ENCODE data around the gene PLEKHG3.

Gene PLEKHG3

GRCh38 chr14:64707661-64708060 lies 3.4 kb downstream of the PLEKHG3 start:
- no peak for DNase-seq (ENCODE audit: low spot score)

GRCh38 chr14:64708148-64709004 lies 4.2 kb downstream of the PLEKHG3 start:
- DNase-seq (ENCODE audit: low spot score) = no peak

DNA sequence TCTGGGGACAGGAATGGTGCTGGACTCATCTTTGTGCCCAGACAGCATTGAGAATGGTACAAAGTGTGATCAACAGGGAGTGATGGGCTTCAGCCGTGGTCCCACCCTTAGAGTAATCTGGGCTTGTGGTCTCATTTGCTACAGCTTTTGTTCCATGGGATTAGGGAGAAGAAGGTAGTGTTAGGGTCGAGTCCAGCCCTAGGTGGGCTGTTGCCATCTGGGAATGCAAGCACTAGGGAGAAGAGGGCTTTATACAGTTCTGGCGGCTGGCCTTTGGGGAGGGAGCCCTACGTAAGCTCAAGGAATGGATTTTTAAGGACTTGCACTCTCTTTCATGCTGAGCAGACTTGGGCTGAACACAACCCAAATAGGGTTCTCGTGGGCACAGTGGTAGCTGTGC lies 4.9 kb downstream of the PLEKHG3 start:
- DNase-seq (ENCODE audit: low spot score) = no peak

DNA sequence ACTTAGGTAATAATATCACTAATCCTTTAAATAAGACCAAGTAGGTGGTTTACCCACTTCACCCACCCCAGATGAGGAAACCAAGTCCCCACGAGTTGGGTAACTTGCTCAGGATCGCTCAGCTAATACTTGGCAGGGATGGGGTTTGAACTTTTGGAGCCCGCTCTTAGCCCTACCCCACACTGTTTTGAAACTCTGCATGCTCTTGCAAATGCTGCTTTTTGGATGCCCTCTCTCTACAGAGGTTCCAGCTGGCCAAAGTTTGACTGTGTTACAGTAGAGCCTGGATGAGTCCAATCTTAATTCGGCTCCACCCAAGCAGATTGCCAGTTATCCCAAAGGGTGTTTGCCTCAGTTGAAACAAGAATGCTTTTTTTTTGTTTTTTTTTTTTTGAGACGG lies 6.8 kb downstream of the PLEKHG3 start:
- DNase-seq (ENCODE audit: low spot score) = no peak

- DNase-seq (ENCODE audit: low spot score) = no peak
These were observed 9.5 kb downstream of the PLEKHG3 start for GRCh38 chr14:64713677-64714076.

- DNase-seq (ENCODE audit: low spot score) = no peak
These were observed 10.3 kb downstream of the PLEKHG3 start for GRCh38 chr14:64714432-64715025.

DNA sequence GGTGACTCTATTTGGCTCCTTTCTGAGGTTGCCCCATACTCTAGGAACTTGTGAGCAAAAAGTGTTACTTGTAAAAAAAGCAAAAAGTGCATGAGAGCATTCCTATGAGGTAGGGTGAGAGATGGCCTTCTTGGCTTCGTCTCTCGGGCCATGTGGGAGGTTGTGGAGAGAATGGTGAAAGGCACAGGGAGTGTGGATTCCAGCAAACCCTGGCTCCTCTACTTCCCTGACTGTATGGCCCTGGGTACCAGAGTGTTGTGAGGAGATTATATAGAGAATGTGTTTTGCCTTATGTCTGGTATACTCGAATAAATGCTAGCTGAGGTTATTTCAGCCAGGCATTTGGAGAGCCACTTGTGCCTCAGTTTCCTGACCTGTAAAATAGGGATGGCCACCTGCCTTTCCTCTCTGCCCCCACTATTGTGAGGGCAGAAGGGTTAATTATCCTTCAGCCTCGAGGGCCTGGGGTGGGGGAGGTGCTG lies 11.0 kb downstream of the PLEKHG3 start:
- DNase-seq (ENCODE audit: low spot score) = no peak

GRCh38 chr14:64715628-64716412 lies 11.6 kb downstream of the PLEKHG3 start:
- DNase-seq (ENCODE audit: low spot score) = no peak

GRCh38 chr14:64717870-64718269 lies 13.6 kb downstream of the PLEKHG3 start:
- DNase-seq (ENCODE audit: low spot score) = no peak

- DNase-seq (ENCODE audit: low spot score) = no peak
These were observed 14.5 kb downstream of the PLEKHG3 start for GRCh38 chr14:64718762-64719161.

- no peak for DNase-seq (ENCODE audit: low spot score)
These were observed 15.4 kb downstream of the PLEKHG3 start for GRCh38 chr14:64719601-64720000.

DNA sequence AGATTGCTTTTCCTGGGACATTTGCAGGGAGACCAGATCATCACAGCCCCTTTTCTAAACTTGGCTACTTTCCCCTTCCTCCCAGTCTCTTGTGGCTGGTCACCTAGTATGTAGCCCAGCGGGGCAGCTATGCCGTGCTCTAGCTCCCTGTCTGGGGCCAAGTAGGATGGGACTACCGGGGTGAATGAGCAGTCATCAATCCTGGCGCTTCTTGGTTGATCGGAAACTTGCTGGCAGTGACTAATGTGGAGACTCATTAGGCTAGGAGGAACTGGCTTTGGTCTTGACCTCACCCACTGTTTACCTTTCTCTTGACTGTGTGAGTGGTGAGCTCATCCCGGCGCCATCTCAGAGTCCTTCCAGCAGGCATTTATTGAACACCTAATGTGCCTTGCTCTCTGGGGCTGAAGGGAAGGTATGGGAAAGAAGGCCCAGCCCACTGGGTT lies 15.9 kb downstream of the PLEKHG3 start:
- DNase-seq (ENCODE audit: low spot score) = no peak

- DNase-seq (ENCODE audit: low spot score) = no peak
These were observed 17.2 kb downstream of the PLEKHG3 start for GRCh38 chr14:64721391-64721791.

DNA sequence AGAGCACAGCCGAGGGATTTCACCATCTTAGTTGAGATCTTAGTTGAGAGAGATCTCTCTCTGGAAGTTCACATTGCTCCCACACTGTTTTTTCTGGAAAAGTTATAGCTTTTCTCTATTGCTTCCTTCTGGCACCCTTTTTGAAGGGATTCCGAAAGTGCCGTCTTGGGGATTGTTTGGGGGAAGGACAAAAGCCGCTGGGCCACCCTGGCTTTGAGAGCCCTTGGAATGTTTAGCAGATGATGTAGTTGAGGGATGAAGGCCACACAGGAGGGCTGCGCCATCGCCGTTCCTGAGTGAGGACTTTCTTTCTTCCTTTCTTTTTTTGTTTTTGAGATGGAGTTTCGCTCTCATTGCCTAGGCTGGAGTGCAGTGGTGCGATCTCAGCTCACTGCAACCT lies 17.7 kb downstream of the PLEKHG3 start:
- DNase-seq (ENCODE audit: low spot score) = no peak

DNA sequence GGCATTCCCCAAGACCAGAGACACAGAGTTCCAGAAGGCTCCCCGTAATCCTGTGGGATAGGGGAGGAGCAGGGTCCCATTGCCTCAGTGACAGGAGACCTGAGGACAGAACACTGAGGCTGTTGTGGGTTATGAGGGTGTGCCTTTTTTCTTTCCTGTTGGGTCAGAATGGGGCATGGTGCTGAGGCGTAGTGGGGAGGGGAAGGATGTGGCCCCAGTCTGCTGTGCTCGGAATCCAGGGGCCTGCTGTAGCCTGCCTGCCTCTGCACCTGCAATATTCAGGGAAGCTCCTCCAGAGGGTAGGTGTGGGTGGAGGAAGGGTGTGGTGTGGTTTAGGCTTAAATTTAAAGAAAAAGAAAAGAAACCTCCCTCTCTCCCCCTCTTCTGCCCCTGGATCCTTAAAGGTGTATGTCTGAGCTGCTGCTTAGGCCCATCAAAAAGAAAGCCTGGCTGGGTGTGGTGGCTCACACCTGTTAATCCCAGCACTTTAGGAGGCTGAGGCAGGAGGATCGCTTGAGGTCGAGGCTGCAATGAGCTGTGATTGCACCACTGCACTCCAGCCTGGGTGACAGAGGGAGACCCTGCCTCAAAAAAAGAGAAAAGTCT lies 18.7 kb downstream of the PLEKHG3 start:
- DNase-seq (ENCODE audit: low spot score) = no peak

DNA sequence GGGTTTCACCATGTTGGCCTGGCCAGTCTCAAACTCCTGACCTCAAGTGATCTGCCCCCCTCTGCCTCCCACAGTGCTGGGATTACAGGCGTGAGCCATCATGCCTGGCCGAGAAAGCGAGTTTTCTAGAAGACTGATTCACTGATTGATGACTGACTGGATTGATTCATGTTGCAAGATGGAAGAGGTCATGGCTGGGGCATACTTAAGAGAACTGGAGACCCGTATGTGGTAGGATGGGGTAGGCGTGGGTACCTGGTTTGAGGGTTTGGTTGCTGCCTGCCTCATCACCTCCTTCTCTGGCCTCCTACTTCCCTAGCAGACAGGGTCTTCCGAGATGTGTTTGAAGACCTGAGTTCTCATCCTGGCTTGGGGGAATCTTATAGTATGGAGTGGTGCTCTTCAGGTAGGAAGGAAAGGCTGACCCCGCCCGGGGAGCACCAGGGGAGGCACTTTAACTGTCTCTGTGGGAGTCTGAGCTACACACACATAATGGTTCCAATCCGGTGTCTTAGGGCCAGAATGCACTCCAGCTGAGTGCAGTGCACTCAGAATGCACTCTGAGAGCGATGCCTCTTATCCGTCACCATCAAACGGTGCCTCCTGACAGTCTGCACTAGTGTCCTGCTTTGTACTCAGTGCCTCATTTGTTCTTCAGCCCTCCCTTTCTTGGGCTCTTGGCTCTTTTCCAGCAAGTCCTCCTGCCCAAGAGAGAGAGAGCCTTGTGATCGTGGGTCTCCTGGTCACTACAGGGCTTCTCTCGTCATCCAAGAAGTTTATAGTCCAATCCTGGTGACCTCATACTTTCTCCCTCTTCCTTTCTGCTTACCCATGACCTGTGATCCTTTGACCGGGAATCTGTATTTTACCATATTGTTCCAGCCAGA lies 19.7 kb downstream of the PLEKHG3 start:
- no peak for DNase-seq (ENCODE audit: low spot score)

- DNase-seq (ENCODE audit: low spot score) = no peak
These were observed 20.3 kb downstream of the PLEKHG3 start for GRCh38 chr14:64724578-64724930.

GRCh38 chr14:64725261-64725815 lies 21.1 kb downstream of the PLEKHG3 start:
- DNase-seq (ENCODE audit: low spot score) = no peak

DNA sequence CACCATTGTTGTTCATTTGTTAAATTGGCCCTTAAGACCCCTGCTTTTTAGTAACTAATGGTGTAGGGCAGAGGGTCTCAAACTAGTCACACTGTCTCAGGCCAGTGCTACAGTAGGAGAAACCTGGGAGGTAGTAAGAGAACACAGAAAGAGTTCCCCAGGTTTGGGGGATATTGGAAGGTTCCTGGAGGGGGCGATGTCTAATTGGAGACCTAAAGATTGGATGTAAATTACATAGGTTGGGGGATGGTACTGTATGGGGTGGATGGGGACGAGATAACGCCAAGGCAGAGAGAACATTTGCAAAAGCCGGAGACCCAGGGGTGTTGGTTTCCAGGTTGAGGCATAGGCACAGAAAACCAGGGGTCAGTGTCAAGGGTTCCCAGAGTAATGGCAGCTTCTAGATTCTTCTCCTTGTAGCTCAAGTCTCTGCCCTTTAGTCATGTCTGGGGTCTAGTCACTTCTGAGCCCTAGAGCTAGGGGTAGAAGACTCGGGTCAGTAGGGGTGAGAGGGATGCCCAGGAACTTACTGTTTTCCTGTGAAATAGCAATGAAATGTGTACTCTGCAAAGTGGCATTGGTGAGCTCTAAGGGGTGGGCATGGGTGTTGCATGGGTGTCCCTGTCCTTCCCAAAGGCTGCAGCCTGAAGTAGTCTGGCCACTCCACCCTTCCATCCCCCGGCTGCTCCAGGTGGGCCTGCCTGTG lies 21.8 kb downstream of the PLEKHG3 start:
- no peak for DNase-seq (ENCODE audit: low spot score)

DNA sequence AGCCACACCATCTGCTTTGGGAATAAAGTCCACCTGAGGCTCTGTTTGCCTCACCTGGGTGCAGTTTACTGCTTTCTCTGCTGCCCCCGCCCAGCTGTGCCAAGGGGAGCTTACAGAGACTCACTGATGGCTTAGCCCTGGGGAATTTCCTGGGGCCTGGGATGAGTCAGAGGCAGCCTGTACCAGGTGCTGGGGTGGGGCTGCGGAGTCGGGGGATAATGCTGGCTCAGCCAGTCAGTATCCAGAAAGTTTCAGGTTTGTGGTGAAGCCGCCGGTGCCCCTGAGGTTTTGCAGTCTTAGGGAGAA lies 22.3 kb downstream of the PLEKHG3 start:
- no peak for DNase-seq (ENCODE audit: low spot score)

All from kidney capillary endothelial cell (primary cell).